ENCODE results near the gene PLEKHG2. TPM values are rescaled to one million over a fixed set of nuclear protein-coding genes. Genes with fewer than 3 reads are reported as not detected.

Gene PLEKHG2
- total and polyA plus RNA-seq, 11 donors, result 8.9 to 38.5 (median 13.3) TPM

DNA sequence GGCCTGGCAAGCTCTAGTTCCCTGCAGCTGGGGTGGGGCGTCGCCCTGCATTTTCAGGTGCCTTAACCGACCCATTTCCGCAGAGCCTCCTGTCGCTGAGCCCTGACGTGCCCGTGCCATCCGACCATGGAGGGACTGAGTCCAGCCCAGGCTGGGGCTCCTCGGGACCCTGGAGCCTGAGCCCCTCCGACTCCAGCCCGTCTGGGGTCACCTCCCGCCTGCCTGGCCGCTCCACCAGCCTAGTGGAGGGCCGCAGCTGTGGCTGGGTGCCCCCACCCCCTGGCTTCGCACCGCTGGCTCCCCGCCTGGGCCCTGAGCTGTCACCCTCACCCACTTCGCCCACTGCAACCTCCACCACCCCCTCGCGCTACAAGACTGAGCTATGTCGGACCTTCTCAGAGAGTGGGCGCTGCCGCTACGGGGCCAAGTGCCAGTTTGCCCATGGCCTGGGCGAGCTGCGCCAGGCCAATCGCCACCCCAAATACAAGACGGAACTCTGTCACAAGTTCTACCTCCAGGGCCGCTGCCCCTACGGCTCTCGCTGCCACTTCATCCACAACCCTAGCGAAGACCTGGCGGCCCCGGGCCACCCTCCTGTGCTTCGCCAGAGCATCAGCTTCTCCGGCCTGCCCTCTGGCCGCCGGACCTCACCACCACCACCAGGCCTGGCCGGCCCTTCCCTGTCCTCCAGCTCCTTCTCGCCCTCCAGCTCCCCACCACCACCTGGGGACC lies 4.6 kb upstream of the PLEKHG2 start:
- WGBS, 4 donors, result 22 to 31% (median 26%) methylated on average over 40 of the region's 40 CpGs
- TF ChIP-seq POLR2A (IDR thresholded peaks at IDR 0.05), result peak in 1 of 2 donors; percentile 4
- TF ChIP-seq, protein P1, sequence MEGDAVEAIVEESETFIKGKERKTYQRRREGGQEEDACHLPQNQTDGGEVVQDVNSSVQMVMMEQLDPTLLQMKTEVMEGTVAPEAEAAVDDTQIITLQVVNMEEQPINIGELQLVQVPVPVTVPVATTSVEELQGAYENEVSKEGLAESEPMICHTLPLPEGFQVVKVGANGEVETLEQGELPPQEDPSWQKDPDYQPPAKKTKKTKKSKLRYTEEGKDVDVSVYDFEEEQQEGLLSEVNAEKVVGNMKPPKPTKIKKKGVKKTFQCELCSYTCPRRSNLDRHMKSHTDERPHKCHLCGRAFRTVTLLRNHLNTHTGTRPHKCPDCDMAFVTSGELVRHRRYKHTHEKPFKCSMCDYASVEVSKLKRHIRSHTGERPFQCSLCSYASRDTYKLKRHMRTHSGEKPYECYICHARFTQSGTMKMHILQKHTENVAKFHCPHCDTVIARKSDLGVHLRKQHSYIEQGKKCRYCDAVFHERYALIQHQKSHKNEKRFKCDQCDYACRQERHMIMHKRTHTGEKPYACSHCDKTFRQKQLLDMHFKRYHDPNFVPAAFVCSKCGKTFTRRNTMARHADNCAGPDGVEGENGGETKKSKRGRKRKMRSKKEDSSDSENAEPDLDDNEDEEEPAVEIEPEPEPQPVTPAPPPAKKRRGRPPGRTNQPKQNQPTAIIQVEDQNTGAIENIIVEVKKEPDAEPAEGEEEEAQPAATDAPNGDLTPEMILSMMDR (IDR thresholded peaks at IDR 0.05), result no peak
- intact Hi-C loops (cut with DNase I), result no loop called here
- peaks cover 3 to 26% (median 14%) of the 10 kb centered on the region in 9 donors for H3K36me3 ChIP-seq
- H3K27me3 ChIP-seq, result peaks cover 0 to 5% (median 0%) of the 10 kb centered on the region in 9 donors
- no peak for ATAC-seq
- DNase-seq, result peak in 3 of 5 donors; percentile 50 to 76 (median 59)
- H3K27ac ChIP-seq, result peak overlapping the region; percentile 94 to 100 (median 99)
- peaks cover 7 to 58% (median 31%) of the 10 kb centered on the region in 12 donors for H3K4me1 ChIP-seq
- no peaks in the 10 kb centered on the region for H3K9me3 ChIP-seq
- H3K4me3 ChIP-seq, result peak overlapping the region; percentile 59 to 100 (median 96)

- peak overlapping the region; percentile 94 to 100 (median 99) for H3K27ac ChIP-seq
- no peaks in the 10 kb centered on the region for H3K9me3 ChIP-seq
- H3K4me3 ChIP-seq, result peak overlapping the region; percentile 59 to 100 (median 96)
- 28 to 48% (median 41%) methylated on average over 20 of the region's 20 CpGs for WGBS, 4 donors
- peaks cover 0 to 5% (median 0%) of the 10 kb centered on the region in 9 donors for H3K27me3 ChIP-seq
- peaks cover 7 to 52% (median 30%) of the 10 kb centered on the region in 12 donors for H3K4me1 ChIP-seq
- peaks cover 3 to 26% (median 14%) of the 10 kb centered on the region in 9 donors for H3K36me3 ChIP-seq
- ATAC-seq (no peak), DNase-seq (no peak)
- intact Hi-C loops (cut with DNase I), result no loop called here
- TF ChIP-seq, protein P1 (IDR thresholded peaks at IDR 0.05), result no peak
- TF ChIP-seq POLR2A (IDR thresholded peaks at IDR 0.05), result peak in 1 of 2 donors; percentile 0
These were observed 3.9 kb upstream of the PLEKHG2 start for GRCh38 chr19:39408392-39409207.

DNA sequence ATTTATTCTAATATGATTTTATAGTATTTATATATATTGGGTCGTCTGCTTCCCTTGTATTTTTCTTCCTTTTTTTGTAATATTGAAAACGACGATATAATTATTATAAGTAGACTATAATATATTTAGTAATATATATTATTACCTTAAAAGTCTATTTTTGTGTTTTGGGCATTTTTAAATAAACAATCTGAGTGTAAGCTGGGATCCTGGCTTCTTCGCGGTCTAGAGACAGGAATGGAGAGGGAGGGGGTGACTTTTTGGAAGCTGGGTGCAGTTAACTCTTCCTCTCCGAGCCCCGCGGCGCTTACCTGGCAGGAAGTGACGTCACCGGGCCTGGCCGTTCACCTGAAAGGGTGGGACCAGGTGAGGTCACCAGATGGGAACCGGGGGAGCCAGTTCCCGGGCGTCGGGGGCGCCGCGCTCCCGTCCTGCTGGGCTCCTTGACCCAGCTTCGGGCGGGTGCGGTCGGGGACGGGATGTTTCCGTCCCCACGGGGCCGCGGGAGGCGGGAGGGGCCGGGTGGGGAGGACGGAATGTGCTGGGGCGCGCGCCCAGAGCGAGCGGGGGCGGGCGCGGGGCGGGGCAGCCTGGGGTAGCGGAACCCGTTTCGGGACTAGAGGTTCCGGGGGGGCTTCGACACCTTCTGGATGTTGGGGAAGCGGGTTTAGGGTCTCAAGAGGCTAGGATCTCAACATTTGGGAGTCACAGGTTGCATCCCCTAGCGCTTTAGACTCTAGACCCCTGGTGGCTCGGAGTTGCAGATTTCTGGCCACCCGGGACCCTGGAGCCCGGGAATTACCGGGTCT lies 3.1 kb upstream of the PLEKHG2 start:
- H3K4me1 ChIP-seq, result peaks cover 7 to 53% (median 28%) of the 10 kb centered on the region in 12 donors
- H3K36me3 ChIP-seq, result peaks cover 3 to 26% (median 14%) of the 10 kb centered on the region in 9 donors
- DNase-seq (peak; percentile 92 to 95 (median 94)), ATAC-seq (peak; percentile 27 to 52 (median 36))
- intact Hi-C loops (cut with DNase I), result loop anchor here in 5 of 10 donors (1.0 to 10.0 kb wide), 6 partner anchors 7 to 287 kb away; partner anchors contain the start of genes PAK4 (in 2 of the 5), EID2B (in 1 of the 5) and SAMD4B (in 1 of the 5)
- peak overlapping the region; percentile 59 to 100 (median 96) for H3K4me3 ChIP-seq
- H3K27ac ChIP-seq, result peak overlapping the region; percentile 94 to 100 (median 99)
- TF ChIP-seq, protein P1 (IDR thresholded peaks at IDR 0.05), result peak in 1 of 12 donors; percentile 12
- peak; percentile 78 to 85 for TF ChIP-seq POLR2A (IDR thresholded peaks at IDR 0.05)
- 1 to 3% (median 2%) methylated on average over 25 to 52 of the region's 52 CpGs for WGBS, 4 donors
- no peaks in the 10 kb centered on the region for H3K9me3 ChIP-seq
- H3K27me3 ChIP-seq, result peaks cover 0 to 5% (median 0%) of the 10 kb centered on the region in 9 donors
